ENCODE measurements around the gene LHB.
"Not testable (repeated sequence)": the region's sequence is repeated elsewhere in the genome, so short reads cannot be mapped to it uniquely, and the experiment has no call there.

Gene LHB

DNA sequence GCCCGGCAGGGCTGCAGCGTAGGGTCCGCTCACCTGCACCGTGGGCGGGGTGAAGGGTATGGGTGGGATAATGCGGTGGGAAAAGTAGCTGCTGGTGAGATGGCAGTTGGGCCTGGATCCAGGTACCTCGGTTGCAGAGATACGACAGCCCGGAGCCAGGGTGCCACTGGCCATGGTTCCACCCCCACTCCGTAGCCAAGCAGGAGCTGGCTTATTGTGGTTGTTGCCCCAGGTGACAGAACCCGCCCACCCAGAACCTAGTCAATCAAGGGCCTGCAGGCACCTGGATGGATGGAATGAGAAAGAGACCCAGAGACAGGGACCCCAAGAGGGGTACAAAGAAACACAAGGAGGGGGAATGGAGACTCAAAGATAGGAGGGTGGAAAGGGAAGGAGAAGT lies 3.5 kb upstream of the LHB start:
- Mint-ChIP-seq H3K27me3 (no peaks in the 10 kb centered on the region), H3K27ac (no peak overlapping the region), H3K4me3 (no peak overlapping the region), H3K4me1 (peaks cover 12% of the 10 kb centered on the region), H3K36me3 (peaks cover 2% of the 10 kb centered on the region), H3K9me3 (no peaks in the 10 kb centered on the region)

DNA sequence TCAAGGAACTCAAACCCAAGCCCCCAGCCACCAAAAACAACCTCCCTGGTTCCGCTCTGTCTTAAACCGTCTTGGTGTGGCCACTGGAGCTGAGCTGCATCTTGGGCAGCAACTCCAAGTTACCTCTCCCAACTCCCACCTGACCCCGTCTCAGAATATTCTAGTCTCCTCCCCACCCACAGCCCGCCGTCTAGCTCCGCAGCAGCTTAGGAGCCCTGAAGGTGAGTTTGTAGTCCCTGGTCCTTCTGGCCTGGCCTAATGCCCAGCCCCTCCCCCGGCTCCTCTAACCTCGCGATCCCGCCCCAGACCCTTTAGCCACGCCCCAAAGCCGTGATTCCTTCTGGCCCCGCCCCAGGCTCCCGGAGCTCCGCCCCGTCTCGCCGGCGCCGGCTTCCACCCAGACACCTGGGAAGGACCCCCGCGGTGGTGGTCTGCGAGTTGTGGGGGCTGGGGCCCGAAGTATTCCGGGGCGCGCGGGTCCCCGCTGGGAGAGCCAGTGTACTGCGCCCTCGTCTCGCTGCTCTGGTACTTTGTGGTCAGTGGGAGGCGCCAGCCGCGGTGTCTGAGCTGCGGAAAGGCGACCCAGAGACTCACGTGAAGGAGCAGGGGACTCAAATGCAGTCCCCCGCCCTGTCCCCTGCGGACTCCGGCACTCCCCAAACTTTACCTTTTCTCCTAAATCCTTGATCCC lies 2.5 kb upstream of the LHB start:
- peaks cover 12% of the 10 kb centered on the region for H3K4me1 Mint-ChIP-seq

DNA sequence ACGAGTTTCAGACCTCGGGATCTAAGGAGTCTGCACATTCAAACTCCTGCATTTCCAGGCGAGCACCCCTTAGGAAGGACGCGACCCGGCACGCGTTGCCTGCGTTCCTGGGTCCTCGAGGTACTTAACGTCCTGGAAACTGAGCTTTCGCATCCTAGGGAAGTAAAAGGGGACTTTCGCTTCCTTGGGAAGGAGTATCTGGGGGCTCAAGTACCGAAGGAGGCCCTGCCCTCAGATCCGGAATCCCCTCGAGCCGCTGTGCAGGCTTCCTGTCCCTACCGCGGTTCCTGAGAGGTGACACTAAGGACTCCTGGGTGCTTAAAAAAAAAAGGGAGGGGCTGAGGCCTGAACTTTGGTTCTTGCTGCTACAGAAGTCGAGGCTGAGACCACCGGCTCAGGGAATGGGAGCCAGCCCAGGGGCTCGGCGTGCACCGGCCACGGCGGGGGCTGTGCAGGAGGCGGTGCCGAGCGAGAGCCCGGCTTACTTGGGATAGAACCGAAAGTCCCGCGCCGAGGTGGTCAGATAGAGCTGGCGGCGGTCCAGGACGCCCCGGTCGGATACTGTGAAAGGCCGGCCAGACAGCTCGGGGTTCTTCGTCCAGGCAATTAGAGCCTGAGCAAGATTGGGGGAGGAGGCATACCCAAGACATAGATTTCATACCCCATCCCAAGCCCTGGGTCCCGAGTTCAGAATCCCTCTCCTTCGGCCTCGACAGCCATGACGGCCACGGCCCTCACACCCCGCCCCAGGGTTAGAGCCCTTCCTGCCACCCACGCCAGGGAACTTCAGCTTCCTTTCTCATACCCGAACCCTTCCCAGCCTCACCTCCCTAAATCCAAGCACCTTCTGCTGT lies 1.7 kb upstream of the LHB start:
- H3K9me3 Mint-ChIP-seq, H3K27me3 Mint-ChIP-seq, H3K36me3 Mint-ChIP-seq: not testable (repeated sequence)
- H3K4me3 Mint-ChIP-seq: peak overlapping the region; percentile 85
- peaks cover 12% of the 10 kb centered on the region for H3K4me1 Mint-ChIP-seq
- H3K27ac Mint-ChIP-seq: peak overlapping the region; percentile 71

More for the DNA sequence above, 2.5 kb upstream of the LHB start:
- Mint-ChIP-seq H3K4me3 (peak overlapping the region; percentile 85), H3K36me3 (peaks cover 2% of the 10 kb centered on the region), H3K9me3 (no peaks in the 10 kb centered on the region), H3K27me3 (no peaks in the 10 kb centered on the region), H3K27ac (peak overlapping the region; percentile 71)

DNA sequence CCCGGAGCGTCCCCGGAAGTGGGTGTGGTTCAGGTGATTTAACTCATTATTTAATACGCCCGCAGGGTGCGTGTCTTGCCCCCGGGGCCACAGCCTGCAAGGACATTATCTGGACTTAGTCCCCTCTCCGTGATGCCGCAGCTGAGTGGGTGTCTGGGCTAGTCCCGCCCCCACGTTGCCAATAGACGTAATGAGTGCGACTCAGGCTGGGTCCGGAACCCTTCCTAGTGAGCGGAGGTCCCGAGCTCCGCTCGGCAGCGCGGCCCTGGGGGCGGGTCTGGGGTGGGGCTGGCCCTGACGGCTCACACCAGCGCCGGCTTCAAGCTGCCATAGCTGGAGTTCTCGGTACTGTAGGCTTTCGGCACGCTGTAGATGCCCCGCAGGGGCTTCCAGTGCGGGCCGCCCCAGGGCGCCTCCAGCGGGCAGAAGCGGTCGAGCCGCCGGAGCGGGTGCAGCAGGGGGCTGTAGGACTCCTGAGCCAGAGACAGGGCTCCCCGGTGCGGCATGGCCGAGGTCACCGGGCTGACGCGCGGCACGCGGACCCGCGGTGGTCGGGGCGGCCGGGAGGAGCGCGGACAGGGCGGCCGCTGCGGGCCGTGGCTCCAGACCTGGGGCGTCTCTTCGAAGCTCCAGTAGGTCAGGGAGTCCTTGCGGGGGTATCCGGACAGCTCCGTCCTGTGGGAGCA lies 918 bp upstream of the LHB start:
- no peaks in the 10 kb centered on the region for H3K27me3 Mint-ChIP-seq
- no peaks in the 10 kb centered on the region for H3K9me3 Mint-ChIP-seq
- H3K4me3 Mint-ChIP-seq: peak overlapping the region; percentile 85
- peaks cover 12% of the 10 kb centered on the region for H3K4me1 Mint-ChIP-seq
- H3K36me3 Mint-ChIP-seq: peaks cover 4% of the 10 kb centered on the region
- H3K27ac Mint-ChIP-seq: no peak overlapping the region

DNA sequence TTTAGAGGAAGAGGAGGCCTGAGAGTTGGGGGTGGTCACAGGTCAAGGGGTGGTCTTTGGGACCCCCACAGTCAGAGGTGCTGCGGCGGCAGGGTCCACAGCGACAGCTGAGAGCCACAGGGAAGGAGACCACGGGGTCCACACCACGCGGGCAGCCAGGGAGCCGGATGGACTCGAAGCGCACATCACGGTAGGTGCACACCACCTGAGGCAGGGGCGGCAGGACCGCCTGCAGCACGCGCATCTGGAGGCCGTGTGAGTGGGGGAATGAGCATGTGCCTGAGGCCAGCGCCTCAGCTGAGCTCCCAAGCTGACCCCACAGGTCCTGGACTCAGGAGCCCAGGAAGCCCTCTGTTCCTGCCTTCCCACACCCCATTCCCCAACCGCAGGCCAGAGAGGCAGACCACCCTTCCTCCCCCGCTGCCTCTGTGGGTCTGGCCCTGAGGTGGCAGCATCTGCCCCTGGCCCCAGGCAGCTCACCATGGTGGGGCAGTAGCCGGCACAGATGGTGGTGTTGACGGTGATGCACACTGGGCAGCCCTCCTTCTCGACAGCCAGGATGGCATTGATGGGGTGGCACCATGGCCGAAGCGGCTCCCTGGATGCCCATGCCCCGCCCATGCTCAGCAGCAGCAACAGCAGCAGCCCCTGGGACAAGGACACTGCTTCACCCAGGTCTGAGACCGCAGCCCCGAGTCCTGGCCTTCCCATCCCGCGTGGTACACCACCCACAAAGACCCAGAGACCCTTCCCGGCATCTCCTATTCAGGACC lies 638 bp downstream of the LHB start:
- Mint-ChIP-seq H3K36me3 (peaks cover 4% of the 10 kb centered on the region), H3K4me1 (peaks cover 11% of the 10 kb centered on the region), H3K9me3 (no peaks in the 10 kb centered on the region), H3K27me3 (no peaks in the 10 kb centered on the region), H3K4me3 (no peak overlapping the region), H3K27ac (no peak overlapping the region)

DNA sequence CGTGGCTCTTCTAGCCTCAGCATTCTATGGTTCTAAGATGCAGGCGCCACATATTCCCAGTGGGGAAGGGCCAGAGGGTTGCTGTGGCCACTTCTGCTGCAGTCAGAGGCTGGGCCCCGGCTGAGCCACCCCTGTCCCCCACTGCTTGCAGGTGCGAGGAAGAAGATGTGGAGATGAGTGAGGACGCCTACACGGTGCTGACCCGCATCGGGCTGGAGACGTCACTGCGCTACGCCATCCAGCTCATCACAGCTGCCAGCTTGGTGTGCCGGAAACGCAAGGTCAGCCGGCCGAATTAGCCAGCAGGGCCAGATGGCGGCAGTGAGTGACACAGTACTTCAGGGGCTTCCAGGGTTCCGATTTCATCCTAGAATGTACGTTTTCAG lies 2.0 kb downstream of the LHB start:
- Mint-ChIP-seq H3K9me3 (no peaks in the 10 kb centered on the region), H3K4me3 (no peak overlapping the region), H3K36me3 (peaks cover 6% of the 10 kb centered on the region), H3K27me3 (no peaks in the 10 kb centered on the region), H3K4me1 (peaks cover 6% of the 10 kb centered on the region), H3K27ac (no peak overlapping the region)

DNA sequence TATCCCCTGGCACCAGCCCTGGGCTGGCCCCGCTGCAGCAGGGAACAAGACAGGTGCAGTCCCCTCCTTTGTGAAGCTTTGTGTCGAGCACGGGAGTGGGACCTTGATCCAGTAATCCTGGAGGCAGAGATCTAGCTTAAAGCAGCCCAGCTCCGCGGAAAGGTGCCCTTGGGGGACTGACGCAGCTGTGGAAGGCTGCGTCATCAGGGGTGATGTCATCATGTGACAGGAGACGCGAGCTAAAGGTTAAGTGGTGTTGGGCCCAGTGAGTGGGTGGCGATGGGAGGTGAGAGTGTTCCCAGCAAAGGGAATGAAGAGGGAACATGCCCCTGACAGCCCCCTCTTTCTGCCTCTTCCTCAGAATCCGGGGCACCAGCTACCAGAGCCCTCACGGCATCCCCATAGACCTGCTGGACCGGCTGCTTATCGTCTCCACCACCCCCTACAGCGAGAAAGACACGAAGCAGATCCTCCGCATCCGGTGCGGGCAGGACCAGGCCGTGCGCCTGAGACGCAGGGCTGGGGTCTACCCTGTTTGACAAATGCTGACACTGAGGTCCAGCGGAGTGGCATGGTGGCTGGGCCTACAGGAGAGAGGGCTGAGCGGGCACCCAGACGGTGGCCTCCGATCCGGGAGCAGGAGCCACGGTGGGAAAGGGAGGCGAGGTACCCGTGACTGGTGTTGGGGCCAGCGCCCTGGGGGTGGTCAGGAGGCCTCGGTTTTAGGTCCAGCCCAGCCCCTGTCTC lies 2.6 kb downstream of the LHB start:
- Mint-ChIP-seq H3K9me3 (no peaks in the 10 kb centered on the region), H3K27ac (no peak overlapping the region), H3K27me3 (no peaks in the 10 kb centered on the region), H3K36me3 (peaks cover 6% of the 10 kb centered on the region), H3K4me1 (peaks cover 5% of the 10 kb centered on the region), H3K4me3 (no peak overlapping the region)

DNA sequence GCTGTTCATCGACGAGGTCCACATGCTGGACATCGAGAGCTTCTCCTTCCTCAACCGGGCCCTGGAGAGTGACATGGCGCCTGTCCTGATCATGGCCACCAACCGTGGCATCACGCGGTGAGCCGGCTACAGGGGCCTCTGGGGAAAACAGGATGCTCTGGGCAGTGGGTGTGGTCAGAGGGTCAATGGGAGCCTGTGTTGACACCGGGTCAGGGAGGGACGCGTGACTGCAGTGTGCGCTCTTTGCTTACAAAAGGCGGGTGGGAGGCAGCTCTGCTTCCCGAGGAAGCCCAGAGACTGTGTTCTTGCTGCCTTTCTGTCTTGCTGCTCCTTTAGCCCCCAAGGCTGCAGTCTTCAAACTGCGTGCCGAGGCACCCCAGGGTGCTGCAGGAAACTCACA lies 5.7 kb downstream of the LHB start:
- no peak overlapping the region for H3K4me3 Mint-ChIP-seq
- no peaks in the 10 kb centered on the region for H3K27me3 Mint-ChIP-seq
- H3K27ac Mint-ChIP-seq: no peak overlapping the region
- H3K9me3 Mint-ChIP-seq: no peaks in the 10 kb centered on the region
- peaks cover 6% of the 10 kb centered on the region for H3K36me3 Mint-ChIP-seq
- H3K4me1 Mint-ChIP-seq: no peaks in the 10 kb centered on the region

DNA sequence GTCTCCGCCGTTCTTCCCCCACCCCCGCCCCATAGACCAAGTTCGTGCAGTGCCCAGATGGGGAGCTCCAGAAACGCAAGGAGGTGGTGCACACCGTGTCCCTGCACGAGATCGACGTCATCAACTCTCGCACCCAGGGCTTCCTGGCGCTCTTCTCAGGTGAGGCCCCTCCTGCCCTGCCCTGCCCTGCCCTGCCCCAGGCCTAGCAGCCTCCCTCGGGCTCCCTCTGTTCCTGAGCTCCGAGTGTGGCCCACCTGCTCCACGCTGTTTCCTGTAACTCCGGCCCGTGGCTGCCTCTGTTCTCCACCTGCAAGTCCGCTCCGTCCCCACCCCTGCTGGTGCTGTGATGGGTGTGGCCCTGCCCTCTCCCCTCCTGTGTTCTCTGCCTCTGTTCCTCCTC lies 6.4 kb downstream of the LHB start:
- H3K4me3 Mint-ChIP-seq: no peak overlapping the region
- no peak overlapping the region for H3K27ac Mint-ChIP-seq
- no peaks in the 10 kb centered on the region for H3K9me3 Mint-ChIP-seq
- peaks cover 4% of the 10 kb centered on the region for H3K36me3 Mint-ChIP-seq
- no peaks in the 10 kb centered on the region for H3K27me3 Mint-ChIP-seq
- no peaks in the 10 kb centered on the region for H3K4me1 Mint-ChIP-seq

DNA sequence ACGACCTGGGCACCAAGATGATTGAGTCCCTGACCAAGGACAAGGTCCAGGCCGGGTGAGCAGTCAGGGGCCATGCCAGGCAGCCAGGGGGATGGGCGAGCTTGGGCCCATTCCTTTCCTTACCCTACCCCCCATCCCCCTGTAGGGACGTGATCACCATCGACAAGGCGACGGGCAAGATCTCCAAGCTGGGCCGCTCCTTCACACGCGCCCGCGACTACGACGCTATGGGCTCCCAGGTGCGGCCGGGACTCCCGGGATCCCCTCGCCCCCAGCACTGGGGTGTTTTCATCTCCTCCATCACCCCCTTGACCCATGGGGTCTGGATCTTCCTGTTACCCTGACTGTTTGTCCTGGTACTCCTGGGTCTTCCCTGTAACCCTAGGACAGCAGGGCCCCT lies 7.1 kb downstream of the LHB start:
- no peaks in the 10 kb centered on the region for H3K27me3 Mint-ChIP-seq
- no peaks in the 10 kb centered on the region for H3K9me3 Mint-ChIP-seq
- H3K27ac Mint-ChIP-seq: no peak overlapping the region
- no peaks in the 10 kb centered on the region for H3K4me1 Mint-ChIP-seq
- H3K4me3 Mint-ChIP-seq: no peak overlapping the region
- peaks cover 4% of the 10 kb centered on the region for H3K36me3 Mint-ChIP-seq

DNA sequence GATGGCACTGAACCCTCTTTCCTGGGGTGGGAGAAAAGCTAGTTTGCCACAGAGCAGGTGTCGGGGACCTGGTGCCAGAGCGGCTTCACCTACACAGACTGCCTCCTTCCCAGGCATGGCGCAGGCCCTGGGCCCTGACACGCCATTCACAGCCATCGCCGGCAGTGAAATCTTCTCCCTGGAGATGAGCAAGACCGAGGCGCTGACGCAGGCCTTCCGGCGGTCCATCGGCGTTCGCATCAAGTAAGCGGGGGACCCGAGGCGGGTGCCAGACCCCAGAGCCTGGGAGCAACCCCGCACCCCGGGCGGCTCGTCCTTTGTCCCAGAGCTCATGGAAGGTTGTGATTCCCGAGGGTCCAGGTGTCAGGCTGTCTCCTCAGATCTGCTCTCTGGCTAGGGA lies 10.0 kb downstream of the LHB start:
- no peaks in the 10 kb centered on the region for H3K9me3 Mint-ChIP-seq

DNA sequence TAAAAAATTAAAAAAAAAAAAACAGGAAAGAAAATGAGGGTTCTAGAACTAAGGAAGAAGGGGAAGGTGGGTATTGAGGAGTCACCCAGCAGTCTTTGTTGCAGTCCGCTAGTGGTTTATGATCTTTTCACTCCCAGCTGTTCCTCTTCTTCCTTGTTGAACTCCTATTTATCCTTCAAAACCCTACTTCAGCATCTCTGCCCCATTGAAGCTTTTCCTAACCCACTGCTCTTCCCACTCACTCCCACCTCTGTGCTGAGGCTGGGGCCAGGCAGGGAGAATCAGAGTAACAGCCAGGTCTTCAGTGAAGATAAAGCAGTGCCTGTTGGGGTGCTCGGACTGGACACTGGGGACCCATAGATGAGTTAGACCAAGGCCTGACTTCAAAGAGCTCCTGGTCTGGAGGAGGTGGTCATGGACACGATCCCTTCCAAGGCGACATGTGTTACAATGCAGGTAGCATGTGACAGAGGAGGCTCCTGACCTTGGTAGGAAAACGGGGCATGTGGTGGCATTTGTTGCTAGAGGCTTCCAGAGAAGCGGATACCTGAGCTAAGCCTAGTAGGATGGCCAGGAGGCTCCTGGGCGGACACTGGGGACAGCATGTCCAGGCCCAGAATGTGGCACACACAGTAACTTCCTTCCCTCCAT lies 11.8 kb downstream of the LHB start:
- Mint-ChIP-seq H3K4me1 (no peaks in the 10 kb centered on the region), H3K36me3 (no peaks in the 10 kb centered on the region), H3K4me3 (no peak overlapping the region)

More for the DNA sequence above, 10.0 kb downstream of the LHB start:
- H3K27me3 Mint-ChIP-seq: no peaks in the 10 kb centered on the region
- peaks cover 2% of the 10 kb centered on the region for H3K36me3 Mint-ChIP-seq
- H3K4me3 Mint-ChIP-seq: no peak overlapping the region
- no peaks in the 10 kb centered on the region for H3K4me1 Mint-ChIP-seq
- H3K27ac Mint-ChIP-seq: no peak overlapping the region

DNA sequence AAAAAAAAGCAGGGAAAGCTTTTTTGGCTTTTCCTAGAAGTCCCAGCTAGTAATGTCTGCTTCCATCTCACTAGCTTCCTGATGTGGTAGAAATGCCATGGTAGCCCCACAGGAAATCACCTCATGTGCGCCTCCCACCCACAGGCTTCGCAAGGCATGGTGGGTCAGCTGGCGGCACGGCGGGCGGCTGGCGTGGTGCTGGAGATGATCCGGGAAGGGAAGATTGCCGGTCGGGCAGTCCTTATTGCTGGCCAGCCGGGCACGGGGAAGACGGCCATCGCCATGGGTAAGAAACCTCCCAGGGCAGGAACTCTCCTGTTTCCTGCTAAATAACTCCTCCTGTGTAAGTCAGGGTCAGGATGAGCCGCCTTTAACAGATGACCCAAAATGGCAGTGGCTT lies 12.8 kb downstream of the LHB start:
- Mint-ChIP-seq H3K9me3 (no peaks in the 10 kb centered on the region), H3K27me3 (no peaks in the 10 kb centered on the region), H3K4me3 (no peak overlapping the region), H3K27ac (no peak overlapping the region), H3K4me1 (peaks cover 7% of the 10 kb centered on the region), H3K36me3 (peaks cover 2% of the 10 kb centered on the region)

More for the DNA sequence above, 11.8 kb downstream of the LHB start:
- no peaks in the 10 kb centered on the region for H3K27me3 Mint-ChIP-seq
- H3K27ac Mint-ChIP-seq: no peak overlapping the region
- no peaks in the 10 kb centered on the region for H3K9me3 Mint-ChIP-seq

DNA sequence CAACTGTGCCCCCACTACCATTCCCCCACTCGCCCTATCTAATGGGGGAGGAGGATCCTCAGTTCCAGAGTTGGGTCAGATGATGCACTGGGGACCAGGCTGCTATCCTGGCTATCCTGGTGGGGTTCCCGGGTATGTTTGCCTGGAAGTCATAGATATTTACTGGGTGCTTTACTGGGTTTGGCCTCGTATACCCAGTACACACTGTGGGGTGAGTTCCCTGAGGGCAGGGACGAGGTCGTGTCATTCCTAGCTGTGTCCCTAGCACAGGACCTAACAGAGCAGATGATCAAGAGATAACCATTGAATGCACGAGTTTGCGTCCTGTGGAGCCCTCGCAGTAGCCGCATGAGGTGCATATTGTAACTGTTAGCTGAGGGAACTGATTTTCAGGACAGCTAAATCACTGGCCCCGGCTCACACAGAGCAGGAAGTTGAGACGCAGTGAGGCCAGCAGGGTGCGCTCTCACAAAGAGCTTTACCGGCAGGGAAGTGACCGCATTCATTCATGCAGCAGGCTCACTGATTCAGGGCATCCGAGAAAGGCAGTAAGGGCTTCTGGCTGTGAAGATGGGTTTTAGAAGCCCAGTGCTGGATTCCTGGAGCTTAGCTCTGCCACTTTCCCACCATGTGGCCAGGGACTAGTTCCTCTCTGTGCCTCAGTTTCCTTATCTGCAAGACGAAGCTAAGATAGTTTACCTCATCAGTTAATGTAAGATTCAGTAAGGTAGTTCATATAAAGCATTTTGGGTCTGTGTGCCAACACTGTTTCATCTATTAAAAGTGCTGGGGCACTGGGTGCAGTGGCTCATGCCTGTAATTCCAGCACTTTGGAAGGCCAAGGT lies 17.2 kb downstream of the LHB start:
- Mint-ChIP-seq H3K27ac (no peak overlapping the region), H3K27me3 (no peaks in the 10 kb centered on the region), H3K36me3 (peaks cover 6% of the 10 kb centered on the region), H3K4me3 (no peak overlapping the region), H3K9me3 (no peaks in the 10 kb centered on the region), H3K4me1 (peaks cover 24% of the 10 kb centered on the region)
